ENCODE data around the gene NUP188.

DNA sequence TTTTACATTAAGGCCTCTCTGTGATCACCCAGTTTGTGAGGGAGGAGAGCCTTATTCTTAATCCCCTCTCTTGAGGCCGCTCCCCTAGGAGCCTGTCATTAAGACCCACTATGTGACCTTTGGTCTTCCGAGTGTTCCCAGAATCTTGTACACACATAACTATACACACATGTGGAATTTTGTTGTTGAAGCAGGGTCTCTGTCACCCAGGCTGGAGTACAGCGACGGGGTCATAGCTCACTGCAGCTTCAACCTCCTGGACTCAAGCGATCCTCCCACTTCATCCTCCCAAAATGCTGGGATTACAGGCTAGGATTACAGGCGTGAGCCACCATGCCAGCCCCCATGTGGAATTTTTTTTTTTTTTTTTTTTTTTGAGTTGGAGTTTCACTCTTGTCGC is 41.5 kb upstream of the NUP188 start:
- no peak for TF ChIP-seq ZNF652 (CRISPR knock-in tag; IDR thresholded peaks at IDR 0.05; ENCODE audit: borderline replicate concordance, low read depth)
- TF ChIP-seq SKI (IDR thresholded peaks at IDR 0.05; ENCODE audit: partially characterized antibody), result no peak
- no peak for TF ChIP-seq ZNF235 (CRISPR knock-in tag; IDR thresholded peaks at IDR 0.05; ENCODE audit: borderline replicate concordance)
- no peak for TF ChIP-seq ZNF30 (CRISPR knock-in tag; IDR thresholded peaks at IDR 0.05)
- no peak for TF ChIP-seq ELF4 (CRISPR knock-in tag; IDR thresholded peaks at IDR 0.05; ENCODE audit: borderline replicate concordance)
- TF ChIP-seq, protein P1, sequence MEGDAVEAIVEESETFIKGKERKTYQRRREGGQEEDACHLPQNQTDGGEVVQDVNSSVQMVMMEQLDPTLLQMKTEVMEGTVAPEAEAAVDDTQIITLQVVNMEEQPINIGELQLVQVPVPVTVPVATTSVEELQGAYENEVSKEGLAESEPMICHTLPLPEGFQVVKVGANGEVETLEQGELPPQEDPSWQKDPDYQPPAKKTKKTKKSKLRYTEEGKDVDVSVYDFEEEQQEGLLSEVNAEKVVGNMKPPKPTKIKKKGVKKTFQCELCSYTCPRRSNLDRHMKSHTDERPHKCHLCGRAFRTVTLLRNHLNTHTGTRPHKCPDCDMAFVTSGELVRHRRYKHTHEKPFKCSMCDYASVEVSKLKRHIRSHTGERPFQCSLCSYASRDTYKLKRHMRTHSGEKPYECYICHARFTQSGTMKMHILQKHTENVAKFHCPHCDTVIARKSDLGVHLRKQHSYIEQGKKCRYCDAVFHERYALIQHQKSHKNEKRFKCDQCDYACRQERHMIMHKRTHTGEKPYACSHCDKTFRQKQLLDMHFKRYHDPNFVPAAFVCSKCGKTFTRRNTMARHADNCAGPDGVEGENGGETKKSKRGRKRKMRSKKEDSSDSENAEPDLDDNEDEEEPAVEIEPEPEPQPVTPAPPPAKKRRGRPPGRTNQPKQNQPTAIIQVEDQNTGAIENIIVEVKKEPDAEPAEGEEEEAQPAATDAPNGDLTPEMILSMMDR (CRISPR knock-in tag; IDR thresholded peaks at IDR 0.05), result no peak
- TF ChIP-seq POLR2A (IDR thresholded peaks at IDR 0.05; ENCODE audit: insufficient read depth in 1 of 2, low read depth in 2 of 2, low read length in 2 of 2), result no peak
- no peak for TF ChIP-seq YY1 (IDR thresholded peaks at IDR 0.05; ENCODE audit: insufficient read depth, insufficient replicate concordance, low read depth, low read length)
- TF ChIP-seq JUNB (CRISPR knock-in tag; IDR thresholded peaks at IDR 0.05; ENCODE audit: borderline replicate concordance), result no peak
- peak; percentile 40; the same call in 1 of the 2 replicates for TF ChIP-seq SPEN (CRISPR knock-in tag; IDR thresholded peaks at IDR 0.05; ENCODE audit: low read depth)
- TF ChIP-seq ZNF274 (CRISPR knock-in tag; IDR thresholded peaks at IDR 0.05), result no peak
- TF ChIP-seq, protein P2, sequence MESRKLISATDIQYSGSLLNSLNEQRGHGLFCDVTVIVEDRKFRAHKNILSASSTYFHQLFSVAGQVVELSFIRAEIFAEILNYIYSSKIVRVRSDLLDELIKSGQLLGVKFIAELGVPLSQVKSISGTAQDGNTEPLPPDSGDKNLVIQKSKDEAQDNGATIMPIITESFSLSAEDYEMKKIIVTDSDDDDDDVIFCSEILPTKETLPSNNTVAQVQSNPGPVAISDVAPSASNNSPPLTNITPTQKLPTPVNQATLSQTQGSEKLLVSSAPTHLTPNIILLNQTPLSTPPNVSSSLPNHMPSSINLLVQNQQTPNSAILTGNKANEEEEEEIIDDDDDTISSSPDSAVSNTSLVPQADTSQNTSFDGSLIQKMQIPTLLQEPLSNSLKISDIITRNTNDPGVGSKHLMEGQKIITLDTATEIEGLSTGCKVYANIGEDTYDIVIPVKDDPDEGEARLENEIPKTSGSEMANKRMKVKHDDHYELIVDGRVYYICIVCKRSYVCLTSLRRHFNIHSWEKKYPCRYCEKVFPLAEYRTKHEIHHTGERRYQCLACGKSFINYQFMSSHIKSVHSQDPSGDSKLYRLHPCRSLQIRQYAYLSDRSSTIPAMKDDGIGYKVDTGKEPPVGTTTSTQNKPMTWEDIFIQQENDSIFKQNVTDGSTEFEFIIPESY (CRISPR knock-in tag; IDR thresholded peaks at IDR 0.05), result no peak

All from HepG2 (cell line).